NCI-H1105 (cell line): ENCODE measurements around the gene HSPG2.
"Not testable (repeated sequence)": the region's sequence is repeated elsewhere in the genome, so short reads cannot be mapped to it uniquely, and the experiment has no call there.

Experiments used
- DNase-seq: peaks from one replicate; lab custom pipeline; 2025; lab: John Stamatoyannopoulos, UW

HSPG2 gene

GRCh38 chr1:21955501-21956281 lies 18.6 kb upstream of the HSPG2 start:
- DNase-seq = no peak

- no peak for DNase-seq
Observed at GRCh38 chr1:21955058-21955457, 17.9 kb upstream of the HSPG2 start.

GRCh38 chr1:21952786-21953520 lies 15.8 kb upstream of the HSPG2 start:
- no peak for DNase-seq

- DNase-seq = no peak
Observed at GRCh38 chr1:21951226-21951870, 14.2 kb upstream of the HSPG2 start.

- DNase-seq = no peak
Observed at GRCh38 chr1:21950734-21951133, 13.6 kb upstream of the HSPG2 start.

GRCh38 chr1:21946836-21947587 lies 9.9 kb upstream of the HSPG2 start:
- DNase-seq = no peak

GRCh38 chr1:21944733-21945073 lies 7.6 kb upstream of the HSPG2 start:
- DNase-seq = no peak

- not testable (repeated sequence) for DNase-seq
Observed at GRCh38 chr1:21942959-21943640, 6.0 kb upstream of the HSPG2 start.

- DNase-seq = no peak
Observed at GRCh38 chr1:21942464-21942863, 5.4 kb upstream of the HSPG2 start.

GRCh38 chr1:21941370-21941769 lies 4.3 kb upstream of the HSPG2 start:
- no peak for DNase-seq

- DNase-seq = no peak
Observed at GRCh38 chr1:21940492-21940891, 3.4 kb upstream of the HSPG2 start.

- DNase-seq = peak; percentile 39
Observed at GRCh38 chr1:21939650-21940374, 2.7 kb upstream of the HSPG2 start.

- no peak for DNase-seq
Observed at GRCh38 chr1:21938732-21939538, 1.8 kb upstream of the HSPG2 start.

GRCh38 chr1:21937372-21938121 lies 437 bp upstream of the HSPG2 start:
- DNase-seq = peak; percentile 68

- DNase-seq = no peak
Observed at GRCh38 chr1:21936366-21937031, 611 bp downstream of the HSPG2 start.

GRCh38 chr1:21935891-21936365 lies 1.2 kb downstream of the HSPG2 start:
- no peak for DNase-seq

- DNase-seq = no peak
Observed at GRCh38 chr1:21935393-21935804, 1.7 kb downstream of the HSPG2 start.

GRCh38 chr1:21933397-21934248 lies 3.5 kb downstream of the HSPG2 start:
- DNase-seq = peak; percentile 69
